Loucy (cell line): ENCODE results near the gene SP110.
A peak's percentile ranks its signal among the peaks of the same experiment; 100 is the strongest.

Experiments
- H2AFZ ChIP-seq: fragments of 200-600 bp; sonication (generic); 2 replicates; pipeline ENCODE4 v1.6.0; 2016; ENCODE audit warnings: antibody characterized with exemption, mild to moderate bottlenecking, low read length, moderate library complexity
- H3F3A ChIP-seq: fragments of 200-600 bp; 2 replicates; pipeline ENCODE4 v1.6.0; 2016; ENCODE audit warnings: antibody characterized with exemption, low read depth, mild to moderate bottlenecking
- H3K27me3 ChIP-seq: fragments of 200-600 bp; sonication (generic); 2 replicates; pipeline ENCODE4 v1.6.1; 2014; ENCODE audit warnings: low read length, mild to moderate bottlenecking; ENCODE audit not compliant: insufficient read depth, poor library complexity, severe bottlenecking
- H3K36me3 ChIP-seq: fragments of 200-600 bp; sonication (generic); 2 replicates; pipeline ENCODE4 v1.6.1; 2016; ENCODE audit warnings: low read length; ENCODE audit not compliant: insufficient read depth
- H3K4me1 ChIP-seq: fragments of 200-600 bp; sonication (generic); 2 replicates; pipeline ENCODE4 v1.5.1; 2014; ENCODE audit warnings: low read length, mild to moderate bottlenecking; ENCODE audit not compliant: insufficient read depth, poor library complexity, severe bottlenecking
- H3K4me2 ChIP-seq: fragments of 200-600 bp; sonication (generic); 2 replicates; pipeline ENCODE4 v1.6.0; 2014; ENCODE audit warnings: antibody characterized with exemption, low read length, low read depth, mild to moderate bottlenecking; ENCODE audit not compliant: poor library complexity, severe bottlenecking
- H3K4me3 ChIP-seq: fragments of 200-600 bp; sonication (generic); 2 replicates; pipeline ENCODE4 v1.5.1; 2014; ENCODE audit warnings: low read length, mild to moderate bottlenecking, mixed read lengths; ENCODE audit not compliant: poor library complexity, severe bottlenecking
- H3K79me2 ChIP-seq: fragments of 200-600 bp; sonication (generic); 2 replicates; pipeline ENCODE4 v1.6.1; 2014; ENCODE audit warnings: low read length; ENCODE audit not compliant: insufficient read depth
- H3K9ac ChIP-seq: fragments of 200-600 bp; sonication (generic); 2 replicates; pipeline ENCODE4 v1.6.0; 2014; ENCODE audit warnings: mild to moderate bottlenecking, low read depth, low read length, moderate library complexity; ENCODE audit not compliant: poor library complexity, severe bottlenecking
- H3K9me2 ChIP-seq: fragments of 200-600 bp; sonication (generic); replicated peaks from 2 replicates; pipeline ENCODE4 v1.6.1; 2016; ENCODE audit warnings: low read depth, low read length, mixed read lengths
- H3K9me3 ChIP-seq: fragments of 200-600 bp; sonication (generic); 2 replicates; pipeline ENCODE4 v1.6.1; 2014; ENCODE audit warnings: mild to moderate bottlenecking, antibody characterized with exemption, low read length, low read depth; ENCODE audit not compliant: insufficient read depth
- H4K20me1 ChIP-seq: fragments of 200-600 bp; sonication (generic); 2 replicates; pipeline ENCODE4 v1.6.0; 2014; ENCODE audit warnings: antibody characterized with exemption, low read length, mild to moderate bottlenecking; ENCODE audit not compliant: insufficient read depth, poor library complexity, severe bottlenecking
- CTCF ChIP-seq: fragments of 200-600 bp; sonication (generic); conservative IDR thresholded peaks from 2 replicates; pipeline ENCODE4 v1.5.1; 2014; ENCODE audit warnings: mild to moderate bottlenecking, antibody characterized with exemption, low read length
- EZH2phosphoT487 ChIP-seq: fragments of 200-600 bp; IDR thresholded peaks from 2 replicates; pipeline ENCODE4 v1.6.1; 2018; ENCODE audit warnings: antibody characterized with exemption, mild to moderate bottlenecking, moderate library complexity, borderline replicate concordance

Gene SP110

GRCh38 chr2:230221493-230221892, 1.7 kb upstream of the SP110 start:
- Histone ChIP-seq H3K9me2 (no peaks in the 10 kb centered on the region), H3K36me3 (no peaks in the 10 kb centered on the region), H3K4me1 (peaks cover 32% of the 10 kb centered on the region), H3K9ac (no peak overlapping the region), H3K27me3 (no peaks in the 10 kb centered on the region), H3K9me3 (no peaks in the 10 kb centered on the region), H3K4me3 (no peak overlapping the region), H4K20me1 (no peaks in the 10 kb centered on the region), H3K79me2 (peaks cover 14% of the 10 kb centered on the region; the same call in 1 of the 2 replicates), H3F3A (no peaks in the 10 kb centered on the region), H3K4me2 (no peak overlapping the region), H2AFZ (no peak overlapping the region)
- no peak for TF ChIP-seq EZH2phosphoT487
- TF ChIP-seq CTCF, result no peak

GRCh38 chr2:230220347-230220969, 674 bp upstream of the SP110 start:
- peaks cover 14% of the 10 kb centered on the region; the same call in 1 of the 2 replicates for H3K79me2 ChIP-seq
- TF ChIP-seq EZH2phosphoT487 (no peak), CTCF (no peak)
- H3K4me2 ChIP-seq, result peak overlapping the region; percentile 91
- H3K9ac ChIP-seq, result peak overlapping the region; percentile 82
- peak overlapping the region; percentile 93 for H3K4me3 ChIP-seq
- H4K20me1 ChIP-seq, result no peaks in the 10 kb centered on the region
- H3K36me3 ChIP-seq, result no peaks in the 10 kb centered on the region
- no peaks in the 10 kb centered on the region for H3K27me3 ChIP-seq
- no peaks in the 10 kb centered on the region for H3K9me3 ChIP-seq
- peak overlapping the region; percentile 92 for H2AFZ ChIP-seq
- H3F3A ChIP-seq, result no peaks in the 10 kb centered on the region
- H3K9me2 ChIP-seq, result no peaks in the 10 kb centered on the region
- H3K4me1 ChIP-seq, result peaks cover 34% of the 10 kb centered on the region

GRCh38 chr2:230218421-230218820, 1.4 kb downstream of the SP110 start:
- Histone ChIP-seq H3K79me2 (peaks cover 14% of the 10 kb centered on the region; the same call in 1 of the 2 replicates), H3K9me2 (no peaks in the 10 kb centered on the region), H3K9ac (peak overlapping the region; percentile 34), H3K4me3 (peak overlapping the region; percentile 93), H4K20me1 (no peaks in the 10 kb centered on the region), H3K36me3 (no peaks in the 10 kb centered on the region), H3K27me3 (no peaks in the 10 kb centered on the region), H2AFZ (no peak overlapping the region), H3K9me3 (no peaks in the 10 kb centered on the region), H3F3A (no peaks in the 10 kb centered on the region), H3K4me1 (peaks cover 34% of the 10 kb centered on the region), H3K4me2 (peak overlapping the region; percentile 91)
- no peak for TF ChIP-seq CTCF
